IMR-90 (cell line): Measurements from ENCODE around the gene BCL2L15. TPM values are rescaled to one million over a fixed set of nuclear protein-coding genes. Genes with fewer than 3 reads are reported as not detected.

Experiments
- ATAC-seq: fragments of 200-7000 bp; cut with Tn5 transposase; 2 replicates; pipeline ENCODE4 v1.9.1; 2020; ENCODE audit warnings: low read depth, mild to moderate bottlenecking, moderate library complexity
- BruUV-seq: library from RNA; stranded (reverse); fragments of 400-500 nt; replicated peaks from 2 replicates; lab custom pipeline; 2021; lab: Mats Ljungman, UMichigan
- CTCF ChIA-PET: fragments of 300-600 bp; formaldehyde crosslinking; extraction: SDS; loops from one replicate; lab custom pipeline; 2021; ENCODE audit warnings: antibody characterized with exemption; lab: Yijun Ruan, JAX
- POLR2A ChIA-PET: fragments of 300-600 bp; sonication (Branson Sonifier 250); formaldehyde crosslinking; loops from one replicate; lab custom pipeline; 2022; ENCODE audit warnings: antibody characterized with exemption; ENCODE audit not compliant: unreplicated experiment; lab: Charles Lee
- DNase-seq: peaks from one replicate; pipeline ENCODE4 v3.0.0; 2013
- H2AFZ ChIP-seq: replicated peaks from 2 replicates; pipeline ENCODE3; 2013; ENCODE audit warnings: low read length, mild to moderate bottlenecking; ENCODE audit not compliant: poor library complexity
- H2AK5ac ChIP-seq: 2 replicates; pipeline ENCODE4 v1.6.1; 2013; ENCODE audit warnings: low read depth, low read length, inconsistent platforms
- H2AK9ac ChIP-seq: replicated peaks from 2 replicates; pipeline ENCODE3; 2013; ENCODE audit warnings: mild to moderate bottlenecking, low read depth, low read length, moderate library complexity; ENCODE audit not compliant: poor library complexity
- H2BK120ac ChIP-seq: 2 replicates; pipeline ENCODE4 v1.6.1; 2013; ENCODE audit warnings: low read depth, low read length, inconsistent platforms
- H2BK15ac ChIP-seq: 3 replicates; pipeline ENCODE4 v1.6.1; 2013; ENCODE audit warnings: low read depth, low read length, inconsistent platforms
- H2BK20ac ChIP-seq: 2 replicates; pipeline ENCODE4 v1.6.1; 2013; ENCODE audit warnings: low read depth, mild to moderate bottlenecking, inconsistent platforms, low read length, moderate library complexity
- H2BK5ac ChIP-seq: 2 replicates; pipeline ENCODE4 v1.6.1; 2013; ENCODE audit warnings: mild to moderate bottlenecking, low read depth, low read length, inconsistent platforms; ENCODE audit not compliant: poor library complexity, severe bottlenecking
- H3K14ac ChIP-seq: replicated peaks from 2 replicates; pipeline ENCODE4 v1.6.1; 2013; ENCODE audit warnings: low read depth, low read length, inconsistent platforms
- H3K18ac ChIP-seq: 2 replicates; pipeline ENCODE4 v1.6.1; 2013; ENCODE audit warnings: low read depth, low read length, control low read depth
- H3K23ac ChIP-seq: 2 replicates; pipeline ENCODE4 v1.6.1; 2013; ENCODE audit warnings: low read depth, low read length, inconsistent platforms
- H3K27ac ChIP-seq: 2 replicates; pipeline ENCODE4 v1.5.1; 2013; ENCODE audit warnings: mild to moderate bottlenecking, control low read depth, low read length; ENCODE audit not compliant: insufficient read depth
- H3K27me3 ChIP-seq: 2 replicates; pipeline ENCODE4 v1.6.1; 2013; ENCODE audit warnings: low read length; ENCODE audit not compliant: control insufficient read depth, insufficient read depth
- H3K36me3 ChIP-seq: 2 replicates; pipeline ENCODE4 v1.6.1; 2013; ENCODE audit warnings: low read length, mixed read lengths; ENCODE audit not compliant: control insufficient read depth, insufficient read depth
- H3K4ac ChIP-seq: 2 replicates; pipeline ENCODE4 v1.6.1; 2013; ENCODE audit warnings: low read depth, low read length, inconsistent platforms
- H3K4me1 ChIP-seq: 2 replicates; pipeline ENCODE4 v1.6.1; 2013; ENCODE audit warnings: low read length, mixed read lengths; ENCODE audit not compliant: control insufficient read depth, insufficient read depth
- H3K4me2 ChIP-seq: 2 replicates; pipeline ENCODE4 v1.6.1; 2013; ENCODE audit warnings: low read depth, mild to moderate bottlenecking, control low read depth, low read length, moderate library complexity
- H3K4me3 ChIP-seq: 2 replicates; pipeline ENCODE4 v1.5.1; 2013; ENCODE audit warnings: low read depth, mild to moderate bottlenecking, control low read depth, low read length, moderate library complexity; ENCODE audit not compliant: insufficient read depth
- H3K56ac ChIP-seq: 2 replicates; pipeline ENCODE4 v1.6.1; 2013; ENCODE audit warnings: low read length, inconsistent platforms; ENCODE audit not compliant: insufficient read depth; ENCODE audit errors: extremely low read depth
- H3K79me1 ChIP-seq, 2 experiments: 2 replicates each; pipeline ENCODE4 v1.6.1; 2013; ENCODE audit warnings: low read length in 2 of 2, inconsistent platforms in 1 of 2, low read depth in 1 of 2
- H3K9ac ChIP-seq: 2 replicates; pipeline ENCODE4 v1.6.1; 2013; ENCODE audit warnings: low read depth, low read length, control low read depth
- H3K9me1 ChIP-seq: 2 replicates; pipeline ENCODE4 v1.6.1; 2013; ENCODE audit warnings: low read length, inconsistent platforms; ENCODE audit not compliant: insufficient read depth
- H3K9me3 ChIP-seq: 2 replicates; pipeline ENCODE4 v1.6.1; 2013; ENCODE audit warnings: low read length; ENCODE audit not compliant: control insufficient read depth, insufficient read depth
- H4K20me1 ChIP-seq: 2 replicates; pipeline ENCODE4 v1.6.1; 2013; ENCODE audit warnings: low read length, inconsistent platforms; ENCODE audit not compliant: insufficient read depth
- H4K5ac ChIP-seq: 2 replicates; pipeline ENCODE4 v1.6.1; 2013; ENCODE audit warnings: mild to moderate bottlenecking, low read depth, low read length, control low read depth
- H4K8ac ChIP-seq, 2 experiments: 2 replicates each; pipeline ENCODE4 v1.6.1; 2013; ENCODE audit warnings: low read depth in 2 of 2, low read length in 2 of 2, control low read depth in 1 of 2, inconsistent platforms in 1 of 2
- H4K91ac ChIP-seq: 2 replicates; pipeline ENCODE4 v1.6.1; 2013; ENCODE audit warnings: low read depth, low read length, inconsistent platforms; ENCODE audit not compliant: insufficient read depth
- MAFK ChIP-seq: IDR thresholded peaks from 2 replicates; pipeline ENCODE4 v1.6.1; 2012; ENCODE audit warnings: low read depth, low read length, improper control_type of control experiment
- NFE2L2 ChIP-seq: fragments of 150-350 bp; IDR thresholded peaks from 2 replicates; pipeline ENCODE4 v1.6.1; 2016; ENCODE audit warnings: low read depth, mild to moderate bottlenecking, low read length
- POLR2A ChIP-seq: IDR thresholded peaks from 2 replicates; pipeline ENCODE4 v1.6.1; 2012; ENCODE audit warnings: mild to moderate bottlenecking, low read depth, low read length
- WGBS, 2 experiments: methylation state at CpG; one replicate each; pipeline versions ENCODE4 v1.1.5 to v1.1.7; 2013; ENCODE audit warnings: missing lambda C conversion rate in 2 of 2; ENCODE audit not compliant: insufficient read length in 1 of 2; ENCODE audit errors: extremely low coverage in 2 of 2; 5-methylcytosine and 5-hydroxymethylcytosine counted together
- dilution Hi-C: fragments of 300-500 bp; cut with HindIII; formaldehyde crosslinking; loops from one replicate; pipeline ENCODE4 v1.14.3; 2018; ENCODE audit warnings: low sequenced_read_pairs; ENCODE audit not compliant: unreplicated experiment
- in situ Hi-C: fragments of 300-500 bp; cut with MboI; formaldehyde crosslinking; loops from 3 replicates; pipeline ENCODE4 v1.14.3; 2019; ENCODE audit warnings: low sequenced_read_pairs, inconsistent platforms, mixed read lengths
- intact Hi-C: fragments of 100-400 bp; cut with micrococcal nuclease; formaldehyde crosslinking; loops from 2 replicates; pipeline ENCODE4 v1.10.0; 2022
- polyA plus RNA-seq, 3 experiments: library from polyadenylated mRNA; depleted of rRNA; stranded (reverse); fragments of >200 nt; gene quantifications; 2 replicates each; pipeline ENCODE4 v1.2.3, GENCODE V29; 2012; ENCODE audit warnings: low replicate concordance in 1 of 3
- total RNA-seq: library from RNA; depleted of rRNA; stranded (reverse); fragments of >200 nt; gene quantifications from 2 replicates; pipeline ENCODE4 v1.2.3, GENCODE V29; 2012
- TF ChIP-seq, protein P1 (sequence below): fragments of 150-350 bp; IDR thresholded peaks from 2 replicates; pipeline ENCODE4 v1.6.1; 2016; ENCODE audit warnings: low read depth, mild to moderate bottlenecking, low read length, moderate library complexity, borderline replicate concordance
- TF ChIP-seq, protein P2 (sequence below): fragments of 150-350 bp; IDR thresholded peaks from 2 replicates; pipeline ENCODE4 v1.6.1; 2017; ENCODE audit warnings: mild to moderate bottlenecking, antibody characterized with exemption, low read length, low read depth

The BCL2L15 gene
- total and polyA plus RNA-seq, 2 of the 4 experiments (the other 2 are of a cell fraction) = under 0.01 to 0.15 TPM

DNA sequence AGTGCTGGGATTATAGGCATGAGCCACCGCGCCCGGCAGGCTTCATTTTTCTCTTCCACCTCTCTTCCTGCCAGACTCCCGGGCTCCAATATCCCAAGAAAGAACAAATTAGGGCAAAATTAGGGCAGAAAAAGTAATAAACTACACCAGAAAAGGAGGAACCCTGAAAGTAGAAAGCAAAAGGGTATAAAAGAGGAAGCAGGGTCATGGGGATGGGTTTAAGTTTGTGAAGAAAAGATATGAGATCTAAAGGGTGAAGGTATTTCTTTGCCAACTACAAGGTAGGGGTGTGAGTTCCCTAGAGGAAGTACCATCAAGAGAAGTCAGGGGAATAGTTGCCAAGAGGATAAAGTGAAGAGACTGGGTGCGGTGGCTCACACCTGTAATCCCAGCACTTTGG, 25.7 kb downstream of the BCL2L15 start:
- Histone ChIP-seq H3K9me3 (no peaks in the 10 kb centered on the region), H3K9me1 (no peaks in the 10 kb centered on the region), H4K91ac (peak overlapping the region; percentile 8; the same call in 1 of the 2 replicates), H2BK120ac (peak overlapping the region; percentile 98; the same call in 1 of the 2 replicates), H3K14ac (no peak overlapping the region; the same call in 1 of the 2 replicates), H2AFZ (no peak overlapping the region), H4K20me1 (no peaks in the 10 kb centered on the region), H3K36me3 (no peaks in the 10 kb centered on the region), H2AK9ac (no peak overlapping the region), H3K18ac (peak overlapping the region; percentile 86), H3K56ac (no peak overlapping the region), H3K27ac (peak overlapping the region; percentile 13; the same call in 1 of the 2 replicates), H4K5ac (peak overlapping the region; percentile 63), H3K4ac (no peak overlapping the region; the same call in 1 of the 2 replicates), H3K4me3 (no peak overlapping the region), H2AK5ac (peak overlapping the region; percentile 38), H2BK15ac (peak overlapping the region; percentile 29; the same call in 2 of the 3 replicates), H3K79me1 (no peaks in the 10 kb centered on the region), H3K9ac (no peak overlapping the region), H2BK5ac (peak overlapping the region; percentile 43), H3K4me2 (no peak overlapping the region), H2BK20ac (peak overlapping the region; percentile 94; the same call in 1 of the 2 replicates), H3K23ac (no peak overlapping the region), H3K4me1 (peaks cover 10% of the 10 kb centered on the region), H4K8ac (peak overlapping the region; percentile 28 to 61; a peak in 2 of 4 replicates), H3K27me3 (no peaks in the 10 kb centered on the region)
- no TSS peak for BruUV-seq
- 83% methylated on average over 1 of the region's 5 CpGs; no CpG with 5 or more reads in 1 of the 2 experiments for WGBS, 2 experiments
- POLR2A ChIA-PET = no interaction called here
- in situ Hi-C loops (loop anchor here (25.0 kb wide), 1 partner anchor 426 kb away; no protein-coding TSS in a partner anchor), dilution Hi-C loops (no loop called here), intact Hi-C loops (no loop called here)
- no peak for ATAC-seq
- DNase-seq = no peak
- no peak for TF ChIP-seq MAFK
- TF ChIP-seq, protein P1, sequence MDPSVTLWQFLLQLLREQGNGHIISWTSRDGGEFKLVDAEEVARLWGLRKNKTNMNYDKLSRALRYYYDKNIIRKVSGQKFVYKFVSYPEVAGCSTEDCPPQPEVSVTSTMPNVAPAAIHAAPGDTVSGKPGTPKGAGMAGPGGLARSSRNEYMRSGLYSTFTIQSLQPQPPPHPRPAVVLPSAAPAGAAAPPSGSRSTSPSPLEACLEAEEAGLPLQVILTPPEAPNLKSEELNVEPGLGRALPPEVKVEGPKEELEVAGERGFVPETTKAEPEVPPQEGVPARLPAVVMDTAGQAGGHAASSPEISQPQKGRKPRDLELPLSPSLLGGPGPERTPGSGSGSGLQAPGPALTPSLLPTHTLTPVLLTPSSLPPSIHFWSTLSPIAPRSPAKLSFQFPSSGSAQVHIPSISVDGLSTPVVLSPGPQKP = no peak
- no peak for TF ChIP-seq POLR2A
- no peak for TF ChIP-seq NFE2L2
- TF ChIP-seq, protein P2, sequence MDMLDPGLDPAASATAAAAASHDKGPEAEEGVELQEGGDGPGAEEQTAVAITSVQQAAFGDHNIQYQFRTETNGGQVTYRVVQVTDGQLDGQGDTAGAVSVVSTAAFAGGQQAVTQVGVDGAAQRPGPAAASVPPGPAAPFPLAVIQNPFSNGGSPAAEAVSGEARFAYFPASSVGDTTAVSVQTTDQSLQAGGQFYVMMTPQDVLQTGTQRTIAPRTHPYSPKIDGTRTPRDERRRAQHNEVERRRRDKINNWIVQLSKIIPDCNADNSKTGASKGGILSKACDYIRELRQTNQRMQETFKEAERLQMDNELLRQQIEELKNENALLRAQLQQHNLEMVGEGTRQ = no peak
- CTCF ChIA-PET = no interaction called here
